Cortex of kidney (tissue), 1 donor: ENCODE measurements around the gene RAE1.

Experiments used
- DNase-seq: peaks from one replicate; lab custom pipeline; 2025; lab: John Stamatoyannopoulos, UW

Gene RAE1

DNA sequence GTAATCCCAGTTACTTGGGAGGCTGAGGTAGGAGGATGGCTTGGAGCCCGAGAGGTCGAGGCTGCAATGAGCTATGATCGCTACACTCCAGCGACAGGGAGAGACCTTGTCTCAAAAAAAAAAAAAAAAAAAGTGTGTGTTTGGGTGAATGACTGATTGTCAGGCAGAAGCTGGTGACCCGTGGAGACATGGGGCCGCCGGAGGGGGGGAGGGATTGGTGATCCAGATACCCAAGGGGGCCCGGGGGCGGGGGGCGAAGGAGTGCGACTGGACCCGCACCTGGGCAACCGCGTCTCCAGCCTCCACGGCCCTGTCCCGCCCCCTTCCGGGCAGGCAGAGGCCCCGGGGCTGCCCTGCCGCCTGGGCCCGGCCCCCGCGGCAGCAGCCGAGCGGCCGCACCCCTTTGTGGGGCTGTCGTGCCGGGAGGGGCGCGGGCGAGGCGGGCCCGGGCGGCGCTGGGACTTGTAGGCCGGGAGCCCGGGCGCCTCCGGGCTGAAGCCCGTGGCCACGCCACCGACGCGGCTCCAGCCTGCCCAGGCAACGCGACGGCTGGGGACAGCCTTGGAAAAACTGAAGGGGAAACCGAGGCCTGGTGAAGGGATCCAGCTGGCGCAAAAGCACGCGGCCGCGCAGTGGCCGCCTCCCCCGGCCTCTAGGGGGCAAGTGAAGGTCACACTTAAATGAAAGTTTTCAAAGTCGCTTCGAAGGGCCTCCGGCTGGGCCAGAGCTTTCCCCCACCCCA, 38.1 kb downstream of the RAE1 start:
- no peak for DNase-seq

DNA sequence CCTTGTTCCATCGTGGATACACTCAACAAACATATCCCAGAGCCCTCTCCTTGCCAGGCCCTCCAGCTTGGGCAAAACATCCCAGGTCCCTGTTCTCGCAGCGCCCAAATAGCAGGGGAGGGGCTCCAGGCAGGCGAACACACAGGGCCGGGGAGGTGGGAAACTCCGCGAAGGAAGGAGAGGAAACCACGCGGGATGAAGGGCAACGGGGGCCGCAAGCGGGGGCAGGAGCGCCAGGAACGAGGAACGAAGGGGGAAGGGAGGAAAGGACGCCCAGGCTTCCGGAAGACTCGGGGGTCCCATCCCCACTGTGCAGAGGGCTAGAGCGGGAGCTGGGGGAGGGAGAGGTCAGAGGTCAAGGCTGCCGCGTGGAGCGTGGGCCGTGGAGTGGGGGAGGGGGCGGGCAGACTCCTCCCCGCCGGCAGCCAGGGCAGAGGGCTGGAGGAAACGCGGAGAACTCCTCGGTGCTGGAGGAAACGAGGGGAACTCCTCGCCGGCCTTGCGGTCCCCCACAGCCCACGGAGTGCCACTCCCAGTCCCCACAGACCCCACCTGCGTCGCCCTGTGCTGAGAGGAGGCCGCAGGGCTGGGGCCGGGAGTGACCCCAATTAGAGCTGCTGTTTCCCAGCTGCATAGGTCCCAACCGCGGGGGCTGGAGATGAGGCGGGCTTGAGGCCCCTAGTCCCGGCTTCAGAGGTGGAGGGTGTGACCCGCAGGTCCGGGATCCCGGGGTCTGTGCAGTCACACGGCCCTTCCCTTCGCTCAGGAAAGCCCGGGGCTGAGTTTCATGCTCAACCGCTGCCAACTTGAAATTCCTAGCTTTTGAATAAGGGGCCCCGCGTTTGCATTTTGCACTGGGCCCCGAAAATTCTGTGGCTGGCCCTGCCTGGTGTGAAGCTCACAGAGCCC, 38.9 kb downstream of the RAE1 start:
- no peak for DNase-seq

DNA sequence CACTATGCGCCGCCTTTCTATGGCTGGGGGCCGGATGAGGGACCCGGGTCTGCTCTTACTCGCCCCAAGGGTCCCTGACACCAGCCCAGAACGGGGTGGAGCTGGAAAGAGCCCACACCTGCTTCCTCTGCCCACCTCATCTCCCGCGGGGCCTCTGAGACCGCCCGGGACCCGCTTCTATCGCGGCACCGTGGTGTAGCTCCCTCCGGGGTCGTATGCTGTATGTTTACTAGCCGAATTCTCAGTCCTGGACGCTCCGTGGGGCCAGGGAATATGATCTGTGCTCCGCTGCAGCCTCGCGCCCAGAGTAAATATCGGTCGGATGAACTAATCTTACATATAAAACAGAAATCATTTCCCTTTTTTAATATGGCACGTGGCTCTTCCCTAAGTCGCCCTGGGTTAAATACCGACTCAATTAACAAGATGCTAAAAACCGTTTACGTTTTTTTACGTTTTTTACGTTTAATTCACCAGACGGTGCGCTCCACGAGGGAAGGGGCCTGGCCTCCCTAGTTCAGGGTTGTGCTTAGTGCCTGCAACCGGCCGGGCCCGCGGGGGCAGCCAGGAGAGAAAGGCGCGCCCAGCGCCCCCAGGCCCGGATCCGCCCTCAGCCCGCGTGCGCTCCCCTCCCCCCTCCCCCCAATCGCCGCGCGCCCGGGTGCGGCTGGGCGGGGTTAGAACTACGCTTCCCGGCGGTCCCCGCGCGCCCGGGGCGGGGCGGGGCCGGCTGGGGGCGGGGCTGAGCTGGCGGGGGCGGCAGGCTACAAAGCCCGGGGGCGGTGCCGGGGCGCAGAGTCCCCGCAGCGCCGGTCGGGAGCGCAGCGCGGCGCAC, 39.8 kb downstream of the RAE1 start, which contains the start of gene RBM38:
Gene RBM38, plus strand, starts transcription at position 793 of the 835 bp plus-strand sequence. CDS start 186 bp downstream, outside the sequence.
- no peak for DNase-seq

DNA sequence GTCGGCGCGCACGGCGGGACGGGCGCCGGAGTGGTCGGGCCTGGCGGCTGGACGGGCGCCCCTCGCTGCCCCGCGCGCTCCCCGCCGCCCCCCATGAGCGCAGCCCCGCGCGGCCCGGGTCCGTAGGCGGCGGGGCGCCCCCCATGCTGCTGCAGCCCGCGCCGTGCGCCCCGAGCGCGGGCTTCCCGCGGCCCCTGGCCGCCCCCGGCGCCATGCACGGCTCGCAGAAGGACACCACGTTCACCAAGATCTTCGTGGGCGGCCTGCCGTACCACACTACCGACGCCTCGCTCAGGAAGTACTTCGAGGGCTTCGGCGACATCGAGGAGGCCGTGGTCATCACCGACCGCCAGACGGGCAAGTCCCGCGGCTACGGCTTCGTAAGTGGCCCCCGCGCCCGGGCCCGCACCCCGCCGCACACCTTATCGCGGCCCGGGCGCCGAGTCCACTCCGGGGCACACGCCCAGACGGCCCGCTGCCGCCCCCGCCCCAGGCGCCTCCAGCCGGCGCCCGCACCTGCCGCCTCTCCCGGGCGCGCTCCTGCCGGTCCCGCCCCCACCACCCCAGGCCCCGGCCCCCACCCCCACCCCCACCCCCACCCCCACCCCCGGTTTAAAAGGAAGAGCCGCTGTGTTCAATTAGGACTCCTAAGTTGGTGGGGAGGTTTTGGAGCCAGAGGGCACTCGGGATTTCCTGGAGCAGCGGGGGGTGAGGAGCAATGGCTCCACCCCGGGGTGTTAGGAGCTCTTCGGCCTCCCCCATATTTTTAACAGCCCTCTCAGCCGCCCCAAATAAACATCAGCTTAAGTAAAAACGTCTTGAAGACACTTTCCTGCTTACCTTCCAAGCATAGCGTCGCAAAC, 40.6 kb downstream of the RAE1 start:
- DNase-seq: no peak

DNA sequence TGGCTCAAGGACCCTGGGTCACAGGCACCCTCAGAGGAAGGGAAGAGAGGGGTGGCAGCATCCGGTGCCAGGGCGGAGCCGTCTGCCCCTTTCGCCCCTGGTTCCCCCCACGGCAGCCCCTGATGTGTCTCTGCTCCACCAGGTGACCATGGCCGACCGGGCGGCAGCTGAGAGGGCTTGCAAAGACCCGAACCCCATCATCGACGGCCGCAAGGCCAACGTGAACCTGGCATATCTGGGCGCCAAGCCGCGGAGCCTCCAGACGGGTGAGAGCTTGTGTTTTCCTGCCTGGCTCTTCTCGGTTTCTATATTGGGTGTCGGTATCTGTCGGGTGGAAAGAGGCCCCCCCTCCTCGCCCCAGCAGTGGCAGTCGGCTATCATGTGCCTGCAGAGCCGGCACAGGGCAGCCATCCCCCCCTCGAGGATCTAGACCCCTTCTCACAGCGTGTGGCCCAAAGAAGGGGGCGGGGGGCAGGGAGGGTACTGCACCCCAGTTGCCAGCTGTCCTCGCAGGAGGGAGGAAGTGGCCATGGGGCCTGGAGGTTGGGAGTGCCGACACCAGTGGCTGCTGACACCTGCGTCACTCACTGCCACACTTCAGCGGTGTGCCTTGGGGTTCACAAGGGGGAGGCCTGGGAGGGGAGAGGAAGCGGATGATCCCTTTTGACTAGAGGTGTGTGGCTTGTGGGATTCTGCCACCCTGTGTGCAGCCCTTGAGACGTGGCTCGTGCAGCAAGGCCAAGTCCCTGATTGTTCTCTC, 41.6 kb downstream of the RAE1 start:
- no peak for DNase-seq

DNA sequence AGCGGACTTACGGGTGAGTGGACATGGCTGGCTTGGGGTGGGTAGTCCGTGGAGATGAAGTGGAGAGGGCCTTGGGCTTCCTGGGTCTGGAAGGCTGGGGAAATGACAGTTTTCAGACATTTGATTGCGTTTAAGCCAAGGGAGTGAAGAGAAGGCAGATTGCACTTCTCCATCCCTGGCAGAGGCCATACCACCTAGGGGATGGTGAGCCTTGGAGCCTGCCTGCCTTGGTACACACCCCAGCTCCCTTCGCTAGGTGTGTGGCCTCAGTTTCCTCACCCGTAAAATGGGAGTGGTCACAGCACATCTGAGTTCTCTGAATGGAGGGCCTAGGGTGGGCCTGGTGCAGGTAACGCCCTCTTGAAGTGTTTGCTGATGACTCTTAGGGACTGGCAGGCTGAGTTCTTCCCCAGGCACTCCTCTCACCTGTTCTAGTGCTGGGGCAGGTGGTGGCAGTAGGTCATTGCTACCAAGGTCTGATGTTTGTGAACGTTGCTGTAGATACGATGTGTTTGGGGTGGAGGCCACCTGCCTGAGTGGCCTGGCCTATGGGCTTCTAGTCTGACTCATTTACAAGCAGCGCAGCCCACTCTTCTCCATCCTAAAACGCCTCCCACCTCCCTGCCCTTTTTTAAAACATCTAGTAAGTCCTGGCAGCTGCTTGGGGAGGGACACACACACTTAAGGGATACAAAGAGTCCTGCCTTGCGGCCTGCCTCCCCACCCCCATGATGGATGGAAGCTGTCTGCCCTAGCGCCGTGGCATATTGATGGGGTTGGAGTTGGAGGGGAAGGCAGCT, 42.5 kb downstream of the RAE1 start:
- no peak for DNase-seq

DNA sequence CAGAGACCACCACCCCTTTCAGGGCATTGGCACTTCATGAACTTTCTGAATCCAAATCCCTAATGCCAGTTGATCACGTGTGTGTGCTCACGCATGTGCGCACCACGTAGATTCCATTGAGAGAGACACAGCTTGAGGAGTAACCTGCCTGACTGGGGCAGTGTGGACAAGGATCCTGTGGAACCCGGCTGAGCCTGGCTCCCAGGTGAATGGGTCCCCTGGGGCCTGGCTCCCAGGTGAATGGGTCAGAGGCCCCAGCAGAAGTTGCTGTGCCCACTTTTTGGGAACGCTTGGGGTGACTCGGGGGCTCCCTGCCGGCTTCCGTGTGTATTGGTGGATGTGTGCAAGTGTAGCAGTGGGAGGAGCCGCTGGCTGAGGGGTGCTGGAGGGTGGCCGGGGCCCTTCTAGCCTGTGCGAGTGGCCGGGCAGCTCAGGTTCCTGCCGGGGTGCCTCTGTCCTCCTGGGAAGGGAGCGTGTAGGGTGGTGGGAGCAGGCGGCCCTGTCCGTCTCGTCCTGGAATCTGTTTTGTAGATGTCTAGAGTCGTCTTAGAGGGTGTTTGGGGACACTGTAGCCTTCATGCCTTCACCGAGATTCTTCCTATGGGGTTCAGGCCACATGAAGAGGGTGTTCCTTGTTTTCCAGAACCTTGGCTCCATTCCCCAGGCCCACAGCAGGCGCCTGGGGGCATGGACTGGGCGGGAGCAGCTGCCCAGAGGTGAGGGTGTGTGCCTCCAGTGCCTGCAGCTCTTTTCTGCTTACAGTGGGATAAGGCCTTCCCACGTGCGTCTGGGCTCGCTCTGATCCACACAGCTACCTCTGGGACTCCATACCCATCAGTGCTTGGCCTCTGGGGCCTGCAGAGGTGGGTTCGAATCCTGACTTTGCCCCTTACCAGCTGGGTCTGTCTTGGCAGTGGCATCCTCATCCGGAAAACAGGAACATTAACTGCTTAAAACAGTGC, 43.3 kb downstream of the RAE1 start:
- no peak for DNase-seq

DNA sequence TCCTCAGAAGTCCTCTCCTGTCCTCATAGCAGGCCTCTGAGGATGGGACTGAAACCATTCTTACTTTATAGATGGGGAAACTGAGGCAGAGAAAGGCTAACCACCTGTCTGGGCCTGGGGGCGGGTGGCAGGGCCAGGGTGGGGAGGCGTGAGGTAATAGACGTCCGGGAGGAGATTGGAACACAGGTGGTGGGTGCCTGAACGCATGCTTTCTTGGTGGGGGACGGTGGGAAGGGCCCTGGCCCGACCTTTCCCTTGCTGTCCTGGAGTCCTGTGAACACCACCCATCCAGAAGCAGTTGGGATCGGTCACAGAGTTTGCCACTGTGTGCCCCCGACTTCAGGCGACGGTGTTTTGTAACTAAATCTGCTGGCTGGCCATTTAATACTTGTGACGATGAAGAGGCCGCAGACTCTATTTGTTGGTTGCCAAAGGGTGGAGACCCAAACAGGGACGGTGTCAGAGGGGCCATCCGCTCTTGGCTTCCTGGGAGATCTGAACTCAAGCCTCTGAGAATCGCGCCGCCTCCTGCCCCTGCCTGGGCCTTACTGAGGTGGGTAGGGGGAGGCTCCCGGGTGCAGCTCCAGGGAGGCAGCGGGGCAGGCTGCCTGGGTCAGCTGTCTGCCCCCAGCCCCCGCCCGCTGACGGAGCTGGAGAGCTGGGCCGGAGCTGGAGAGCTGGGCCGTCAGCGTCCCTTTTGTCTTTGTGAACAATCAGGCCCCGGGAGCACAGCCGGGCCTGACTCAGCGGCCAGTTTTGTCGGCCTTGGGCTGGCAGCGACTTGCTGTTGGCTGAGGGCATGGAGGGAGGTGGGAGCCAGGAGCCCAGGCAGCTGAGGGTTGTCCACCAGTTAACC, 44.3 kb downstream of the RAE1 start:
- no peak for DNase-seq

DNA sequence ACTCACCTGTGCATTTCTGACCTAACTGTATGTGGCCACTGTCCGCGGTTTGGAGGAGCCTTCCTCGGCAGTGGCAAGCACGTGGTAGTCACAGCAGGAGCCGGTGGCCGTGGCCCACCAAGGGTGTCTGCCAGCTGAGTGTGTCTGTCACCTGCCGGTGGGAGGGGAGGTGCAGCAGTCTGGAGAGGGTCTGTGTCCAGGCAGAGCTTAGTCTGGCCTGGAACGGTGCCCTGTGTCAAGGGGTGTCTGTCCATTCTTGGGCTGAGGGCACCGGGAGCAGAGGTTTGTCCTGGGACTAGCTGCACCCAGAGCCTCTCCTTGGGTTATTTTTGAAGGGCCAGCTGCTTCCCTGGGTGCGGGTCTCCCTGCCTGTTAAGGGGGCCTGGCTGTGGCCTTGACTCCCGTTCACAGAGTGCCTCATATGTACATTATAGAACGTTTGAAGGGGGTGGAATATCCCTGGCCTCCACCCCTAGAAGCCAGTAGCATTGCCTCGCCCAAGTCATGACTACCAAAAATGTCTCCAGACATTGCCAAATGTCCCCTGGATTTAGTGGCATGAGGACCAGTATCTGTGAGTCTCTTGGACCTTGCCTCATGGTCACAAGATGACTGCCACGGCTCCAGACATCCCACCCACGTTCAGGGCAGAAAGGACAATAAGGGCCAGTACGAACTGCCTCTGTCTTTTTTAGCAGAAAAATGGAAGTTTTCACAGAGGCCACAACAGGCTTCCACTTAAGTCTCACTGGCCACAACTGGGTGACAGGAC, 45.3 kb downstream of the RAE1 start:
- DNase-seq: no peak

DNA sequence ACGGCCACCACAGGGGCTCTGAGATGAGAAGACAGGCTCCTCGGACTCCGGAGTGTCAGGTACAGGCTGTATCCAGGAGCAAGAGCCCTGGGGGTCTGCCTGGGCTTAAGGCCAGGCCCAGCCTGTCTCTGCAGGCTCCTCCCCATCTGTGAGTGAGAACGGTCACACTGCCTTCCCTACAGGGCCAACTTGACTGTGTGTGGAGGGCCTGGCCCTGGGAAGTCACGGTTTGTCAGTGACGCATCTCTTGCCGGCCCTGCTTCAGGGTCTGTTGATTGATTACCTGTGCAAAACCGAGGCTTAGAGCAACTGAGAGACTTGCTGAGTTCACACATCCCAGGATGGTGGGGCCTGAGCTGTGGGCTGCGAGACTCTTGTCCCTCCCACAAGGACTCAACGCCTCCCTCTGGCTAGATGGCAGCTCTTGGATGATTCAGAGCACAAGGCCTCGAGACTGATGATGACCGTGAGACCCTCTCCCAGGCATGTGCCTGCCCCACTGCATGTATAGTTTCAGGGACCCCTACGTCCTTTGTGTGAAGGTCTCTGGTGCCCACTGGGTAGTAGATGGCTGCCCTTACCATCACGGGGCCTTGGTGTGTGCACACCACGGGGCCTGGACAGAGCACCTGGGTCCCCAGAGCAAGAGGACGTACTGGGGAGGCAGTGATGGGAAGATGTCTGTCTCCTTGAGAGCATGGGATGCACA, 46.1 kb downstream of the RAE1 start:
- no peak for DNase-seq

DNA sequence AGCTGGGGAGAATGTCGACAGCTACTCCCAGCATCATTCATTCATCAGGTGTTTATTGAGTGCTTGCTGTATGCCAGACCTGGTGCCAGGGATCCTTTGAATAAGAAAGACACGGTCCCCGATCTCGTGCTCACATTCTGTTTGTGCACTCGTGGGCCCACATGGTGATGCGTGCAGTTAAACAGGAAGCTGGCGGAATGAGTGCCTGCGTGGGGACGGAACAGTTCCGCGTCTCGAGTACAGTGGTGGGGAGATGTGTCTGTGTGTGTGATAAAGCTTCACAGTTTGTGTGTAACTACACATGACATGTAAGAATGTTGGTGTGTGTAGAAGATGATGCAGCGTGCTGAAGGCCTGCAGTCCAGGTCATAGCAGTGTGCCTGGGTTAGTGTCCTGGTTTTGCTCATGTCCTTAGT, 46.6 kb downstream of the RAE1 start:
- DNase-seq: no peak

DNA sequence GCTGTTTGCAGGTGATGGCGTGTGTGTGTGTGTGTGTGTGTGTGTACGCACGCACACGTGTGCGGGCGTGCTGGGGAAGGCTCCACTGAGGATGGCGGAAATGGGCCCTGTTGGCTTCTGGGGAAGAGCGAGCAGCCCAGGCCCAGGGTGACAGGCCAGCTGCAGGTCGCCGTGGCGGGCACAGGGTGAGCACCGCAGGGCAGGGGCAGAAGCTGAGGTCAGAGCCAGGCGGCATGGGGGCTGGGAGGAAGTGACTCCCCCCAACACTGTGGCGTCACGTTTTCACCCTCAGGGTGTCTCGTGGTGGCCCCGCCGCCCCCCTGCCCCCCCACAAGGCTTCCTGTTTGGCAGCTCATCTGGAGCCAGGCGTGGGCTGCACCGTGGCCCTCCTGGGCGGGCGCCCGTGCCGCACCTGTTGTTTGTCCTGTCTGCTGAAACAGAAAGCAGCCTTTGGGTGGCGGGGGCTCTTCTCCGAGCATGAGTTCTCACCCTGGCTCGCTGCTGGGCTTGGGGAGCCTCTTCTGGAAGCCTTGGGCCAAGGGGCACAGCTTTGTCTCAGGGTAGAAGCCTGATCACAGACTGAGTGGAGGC, 47.3 kb downstream of the RAE1 start:
- DNase-seq: no peak

DNA sequence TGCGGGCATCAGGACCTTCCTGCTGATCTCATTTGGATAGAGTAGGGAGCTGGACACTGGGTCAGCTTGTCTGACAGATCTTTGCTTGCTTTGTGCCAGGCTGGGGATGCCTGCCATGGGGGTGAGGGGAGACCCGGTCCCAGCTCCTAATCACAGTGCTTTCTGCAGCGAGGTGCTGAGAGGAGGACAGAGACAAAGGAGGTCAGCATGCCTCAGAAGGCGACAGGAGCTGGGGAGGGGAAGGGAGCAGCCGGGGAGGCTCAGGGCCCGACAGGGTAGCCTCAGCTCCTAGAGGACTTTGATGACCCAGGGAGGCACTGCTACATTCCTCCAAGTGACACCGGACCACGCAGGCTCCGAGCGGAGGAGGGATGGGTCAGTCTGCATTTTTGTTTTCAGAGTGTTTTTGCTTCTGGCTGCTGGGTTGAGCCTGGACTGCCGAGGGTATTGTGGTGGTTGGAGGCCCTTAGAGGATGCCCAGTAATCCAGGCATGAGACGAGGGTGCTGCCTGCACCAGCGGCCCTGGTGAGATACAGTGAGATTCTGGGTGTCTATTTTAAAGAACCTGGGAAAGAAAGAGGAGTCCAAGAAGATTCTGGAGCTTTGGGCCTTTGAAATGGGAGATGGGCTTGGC, 48.0 kb downstream of the RAE1 start:
- no peak for DNase-seq

DNA sequence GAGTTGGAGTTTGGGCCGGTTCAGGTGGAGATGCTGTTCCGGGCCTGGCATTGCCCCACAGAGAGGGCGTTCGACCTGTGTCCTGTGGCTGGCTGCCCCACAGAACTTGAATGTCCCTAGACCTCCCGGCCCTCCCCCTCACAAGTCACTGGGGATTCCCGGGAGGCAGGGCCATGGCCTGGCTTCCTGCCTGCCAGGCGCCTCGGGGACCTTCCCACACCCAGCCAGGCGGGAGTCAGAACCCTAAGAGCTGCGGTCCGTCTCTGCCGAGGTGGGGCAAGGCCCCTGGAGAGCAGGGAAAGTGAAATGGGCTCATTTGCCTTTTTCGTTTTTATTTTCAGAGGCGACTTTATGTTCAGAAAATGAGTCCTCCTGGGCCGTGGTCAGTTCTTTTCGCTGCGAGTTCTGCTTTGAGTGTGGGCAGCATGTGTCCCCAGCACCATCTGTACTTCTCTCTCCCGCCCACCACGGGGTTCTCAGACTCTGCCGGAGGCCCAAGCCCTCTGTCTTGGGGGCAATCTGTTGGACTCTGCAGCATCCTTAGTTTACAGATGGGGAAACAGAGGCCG, 48.6 kb downstream of the RAE1 start:
- DNase-seq: no peak

DNA sequence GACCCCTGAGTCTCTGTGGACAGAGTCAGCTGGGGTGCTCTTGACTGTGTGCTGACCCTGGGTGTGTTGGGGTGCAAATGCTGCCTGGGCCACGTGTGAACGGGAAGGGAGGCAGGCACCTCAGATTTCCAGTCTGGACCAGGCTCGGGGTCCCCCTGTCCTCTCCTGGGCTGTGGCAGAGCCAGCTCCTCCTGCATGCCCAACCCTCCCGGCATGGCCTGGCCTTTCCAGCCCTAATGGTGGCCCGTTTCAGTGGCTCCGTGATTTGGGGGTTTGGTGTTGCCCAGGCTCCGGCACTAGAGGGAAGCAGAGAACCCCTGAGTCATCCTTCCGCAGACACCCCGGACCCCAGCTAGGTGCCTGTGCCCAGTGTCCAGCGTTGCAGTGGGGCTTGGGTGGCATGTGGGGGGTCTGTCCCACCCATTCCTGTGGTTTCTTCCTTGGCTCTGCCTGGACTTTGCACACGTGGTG, 49.2 kb downstream of the RAE1 start:
- no peak for DNase-seq
